ENCODE results near the gene GGPS1.

GRCh38 chr1:235326719-235327558, 1.4 kb upstream of the GGPS1 start:
- no peak for TF ChIP-seq POLR2A (IDR thresholded peaks at IDR 0.05)
- no peak for TF ChIP-seq CTCF (IDR thresholded peaks at IDR 0.05)
- no peak for TF ChIP-seq POLR2AphosphoS5 (IDR thresholded peaks at IDR 0.05; ENCODE audit: insufficient read depth in 1 of 2, low read depth in 1 of 2)

All from vagina (tissue), 2 donors.